K562 (cell line): Measurements from ENCODE around the gene KCNJ8. TPM values are rescaled to one million over a fixed set of nuclear protein-coding genes. Genes with fewer than 3 reads are reported as not detected.

ENCODE experiments used
- ATAC-seq: fragments of 200-7000 bp; cut with Tn5 transposase; 3 replicates; pipeline ENCODE4 v1.9.1; 2020; ENCODE audit warnings: moderate library complexity
- BruUV-seq: library from RNA; stranded (reverse); fragments of 400-500 nt; replicated peaks from 2 replicates; lab custom pipeline; 2021; lab: Mats Ljungman, UMichigan
- CTCF ChIA-PET: fragments of 300-600 bp; formaldehyde crosslinking; extraction: SDS; loops from one replicate; lab custom pipeline; 2021; ENCODE audit warnings: low intra/inter-chr PET ratio; lab: Yijun Ruan, JAX
- POLR2A ChIA-PET: fragments of 300-600, 350-650 bp; sonication (Branson Sonifier 250); formaldehyde crosslinking; extraction: SDS; loops from one replicate; lab custom pipeline; 2021; ENCODE audit warnings: antibody characterized with exemption, inconsistent platforms; lab: Yijun Ruan, JAX
- DNase-seq, 4 experiments: peaks; one replicate each; pipeline versions ENCODE4 v3.0.0 to v3.0.0-alpha.2; 2011 to 2018; ENCODE audit warnings: low spot score in 3 of 4, mixed read lengths in 3 of 4; ENCODE audit errors: extremely low read depth in 1 of 4
- FAIRE-seq: peaks from 2 replicates; lab custom pipeline; 2011; peaks lifted over from hg19 to GRCh38; lab: Jason Lieb, UNC
- H2AFZ ChIP-seq: 2 replicates; pipeline ENCODE4 v1.6.0; 2011; ENCODE audit warnings: low read depth, low read length, control low read depth, inconsistent platforms
- H3K27ac ChIP-seq: fragments of 200-600 bp; 3 replicates; pipeline ENCODE4 v1.8.0; 2011; ENCODE audit warnings: low read depth, mild to moderate bottlenecking, control low read depth, inconsistent platforms, low read length, moderate library complexity, mixed read lengths; ENCODE audit errors: extremely low read depth
- H3K27me3 ChIP-seq, 2 experiments: fragments of 300-600 bp in 1 of 2; 2 replicates in 1 of 2; 3 replicates in 1 of 2; pipeline versions ENCODE4 v1.6.0 to v1.8.0; 2011; ENCODE audit warnings: inconsistent platforms in 2 of 2, low read length in 2 of 2, mild to moderate bottlenecking in 1 of 2, mixed read lengths in 1 of 2, moderate library complexity in 1 of 2; ENCODE audit not compliant: control insufficient read depth in 2 of 2, insufficient read depth in 2 of 2
- H3K36me3 ChIP-seq: fragments of 300-600 bp; 3 replicates; pipeline ENCODE4 v1.8.0; 2011; ENCODE audit warnings: mild to moderate bottlenecking, low read length, inconsistent platforms; ENCODE audit not compliant: control insufficient read depth, insufficient read depth
- H3K4me1 ChIP-seq, 2 experiments: fragments of 200-600 bp in 1 of 2; replicated peaks in 1 of 2; 2 replicates in 1 of 2; 3 replicates in 1 of 2; pipeline versions ENCODE4 v1.5.1 to v1.8.0; 2011; ENCODE audit warnings: inconsistent platforms in 2 of 2, low read length in 2 of 2, mild to moderate bottlenecking in 1 of 2, mixed read lengths in 1 of 2, moderate library complexity in 1 of 2; ENCODE audit not compliant: control insufficient read depth in 2 of 2, insufficient read depth in 2 of 2
- H3K4me2 ChIP-seq: 2 replicates; pipeline ENCODE4 v1.6.1; 2011; ENCODE audit warnings: low read length, control low read depth, inconsistent platforms, mixed read lengths; ENCODE audit not compliant: insufficient read depth
- H3K4me3 ChIP-seq: fragments of 200-600 bp; sonication (generic), shearing (Covaris generic); 2 replicates; pipeline ENCODE4 v1.5.1; 2016; ENCODE audit warnings: control low read depth, inconsistent platforms
- H3K79me2 ChIP-seq: fragments of 200-600 bp; 3 replicates; pipeline ENCODE4 v1.8.0; 2011; ENCODE audit warnings: low read length, inconsistent platforms; ENCODE audit not compliant: control insufficient read depth, insufficient read depth
- H3K9ac ChIP-seq, 2 experiments: 2 replicates each; pipeline versions ENCODE4 v1.6.0 to v1.6.1; 2011; ENCODE audit warnings: low read depth in 2 of 2, low read length in 2 of 2, control low read depth in 1 of 2, inconsistent platforms in 1 of 2, mild to moderate bottlenecking in 1 of 2, mixed read lengths in 1 of 2; ENCODE audit not compliant: insufficient read depth in 1 of 2
- H3K9me1 ChIP-seq: one replicate; pipeline ENCODE4 v1.6.0; 2011; ENCODE audit warnings: inconsistent platforms, mild to moderate bottlenecking, low read length, moderate library complexity; ENCODE audit not compliant: control insufficient read depth, insufficient read depth
- H3K9me3 ChIP-seq: replicated peaks from 2 replicates; pipeline ENCODE4 v1.5.1; 2011; ENCODE audit warnings: low read depth, low read length, inconsistent platforms; ENCODE audit not compliant: control insufficient read depth, insufficient read depth
- H4K20me1 ChIP-seq: replicated peaks from 2 replicates; pipeline ENCODE4 v1.6.1; 2011; ENCODE audit warnings: low read length, inconsistent platforms, mixed read lengths; ENCODE audit not compliant: control insufficient read depth, insufficient read depth
- ETS2 ChIP-seq: IDR thresholded peaks from 2 replicates; pipeline ENCODE4 v1.6.1; 2016; ENCODE audit warnings: borderline replicate concordance, missing genetic modification characterization, mild to moderate bottlenecking, moderate library complexity, missing compliant biosample characterization; ENCODE audit not compliant: poor library complexity, severe bottlenecking
- IFI16 ChIP-seq: fragments of 250-450 bp; sonication (Bioruptor Pico); IDR thresholded peaks from 2 replicates; pipeline ENCODE4 v2.1.2; 2022; ENCODE audit warnings: mild to moderate bottlenecking, inconsistent platforms
- PTBP1 ChIP-seq: fragments of 200-400 bp; formaldehyde crosslinking; IDR thresholded peaks from 2 replicates; pipeline ENCODE4 v1.6.1; 2017; ENCODE audit warnings: low read depth, low read length
- RBM22 ChIP-seq: fragments of 200-400 bp; formaldehyde crosslinking; IDR thresholded peaks from 2 replicates; pipeline ENCODE4 v1.6.1; 2018; ENCODE audit warnings: low read length, low read depth; ENCODE audit not compliant: poor library complexity, severe bottlenecking
- TEAD1 ChIP-seq, 2 experiments: fragments of 450-650 bp in 1 of 2; sonication (generic) in 1 of 2; formaldehyde crosslinking; IDR thresholded peaks; 2 replicates each; pipeline versions ENCODE4 v1.4.0 to v1.8.0; 2020 to 2022; ENCODE audit warnings: mild to moderate bottlenecking in 2 of 2, missing genetic modification reagents in 1 of 2
- TFAM ChIP-seq: fragments of 250-450 bp; sonication (Bioruptor Pico); conservative IDR thresholded peaks from 2 replicates; pipeline ENCODE4 v1.5.0; 2021; ENCODE audit warnings: mild to moderate bottlenecking, moderate library complexity
- ZNF551 ChIP-seq: fragments of 250-450 bp; sonication (Bioruptor Pico); IDR thresholded peaks from 2 replicates; pipeline ENCODE4 v1.5.0; 2021; ENCODE audit warnings: mild to moderate bottlenecking, moderate library complexity
- ZNF780A ChIP-seq: fragments of 250-450 bp; sonication (Bioruptor Pico); IDR thresholded peaks from 2 replicates; pipeline ENCODE4 v1.5.0; 2021; ENCODE audit warnings: mild to moderate bottlenecking
- WGBS: fragments of 100-300 bp; shearing (Covaris generic); methylation state at CpG from one replicate; pipeline ENCODE4 v1.1.6; 2016; ENCODE audit warnings: low coverage, mixed read lengths; ENCODE audit not compliant: insufficient coverage; ENCODE audit errors: missing lambda C conversion rate; 5-methylcytosine and 5-hydroxymethylcytosine counted together
- in situ Hi-C: fragments of 300-500 bp; cut with MboI; formaldehyde crosslinking; loops from 4 replicates; pipeline ENCODE4 v1.15.0; 2018; ENCODE audit warnings: inconsistent platforms, mixed read lengths
- intact Hi-C: fragments of 100-400 bp; cut with micrococcal nuclease; formaldehyde crosslinking; loops from 2 replicates; pipeline ENCODE4 v1.14.2; 2022
- polyA plus RNA-seq, 8 experiments: library from polyadenylated mRNA; depleted of rRNA in 4 of 8; stranded (reverse) in 5 of 8; unstranded in 3 of 8; fragments of >200 nt; fragmentation: Nextera tagmentation in 2 of 8; fragmentation: Illumina TruSeq in 1 of 8; extraction: Ambion mirVana in 2 of 8; extraction: Trizol in 1 of 8; gene quantifications; 2 replicates each; pipeline versions ENCODE4 v1.2.1 to v1.2.3, GENCODE V29; 2011 to 2014; ENCODE audit warnings: inconsistent platforms in 1 of 8, missing spikeins in 1 of 8
- total RNA-seq, 7 experiments: library from RNA; depleted of rRNA in 6 of 7; stranded (reverse); fragments of >200 nt in 6 of 7; fragmentation: Illumina TruSeq in 2 of 7; extraction: Trizol in 2 of 7; gene quantifications; 2 replicates each; pipeline versions ENCODE4 v1.2.1 to v1.2.3, GENCODE V29; 2011 to 2021; ENCODE audit warnings: low replicate concordance in 1 of 7
- TF ChIP-seq, protein P1 (sequence below): fragments of 200-600 bp; sonication (generic); IDR thresholded peaks from one replicate; pipeline ENCODE4 v1.6.1; 2012; ENCODE audit warnings: mild to moderate bottlenecking, low read depth, low read length, inconsistent platforms

KCNJ8 gene
- total and polyA plus RNA-seq, 9 of the 15 experiments (the other 6 are each of a cell fraction or from before 2014, with no cell fraction given), result 0.28 to 3.6 (median 1.1) TPM

DNA sequence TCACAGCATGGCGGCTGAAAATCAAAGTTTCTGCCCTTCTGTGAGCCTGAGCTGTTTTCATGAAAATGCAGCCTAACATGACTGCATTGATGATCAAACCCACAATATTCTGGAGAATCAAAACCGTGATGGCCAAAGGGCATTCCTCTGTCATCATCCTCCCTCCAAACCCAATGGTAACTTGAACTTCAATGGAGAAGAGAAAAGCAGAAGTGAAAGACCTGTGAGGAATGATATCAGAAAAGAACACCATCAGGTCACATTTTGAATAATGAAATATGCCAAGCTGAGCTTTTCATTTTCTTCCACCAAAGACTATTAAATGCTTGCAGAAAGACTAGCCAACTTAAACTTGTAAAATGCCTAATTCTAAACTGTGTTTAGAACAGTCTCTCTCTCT lies 8.1 kb downstream of the KCNJ8 start:
- Histone ChIP-seq H2AFZ (no peak overlapping the region), H3K36me3 (no peaks in the 10 kb centered on the region), H3K27ac (no peak overlapping the region), H3K4me2 (no peak overlapping the region), H3K9me1 (no peaks in the 10 kb centered on the region), H3K4me3 (no peak overlapping the region), H3K4me1 (no peaks in the 10 kb centered on the region), H3K79me2 (no peaks in the 10 kb centered on the region), H3K27me3 (no peaks in the 10 kb centered on the region), H3K9me3 (no peaks in the 10 kb centered on the region), H4K20me1 (no peaks in the 10 kb centered on the region), H3K9ac (no peak overlapping the region)
- intact Hi-C loops (no loop called here), in situ Hi-C loops (no loop called here)
- ChIA-PET POLR2A (interaction anchor here (0.7 to 1.0 kb wide), 2 partner anchors 9 to 13 kb away, joined by 3 to 5 read pairs; partner anchors contain the start of gene KCNJ8), CTCF (no interaction called here)
- FAIRE-seq, result no peak
- BruUV-seq, result no TSS peak
- WGBS, result 24% methylated on average over 2 of the region's 2 CpGs
- no peak for DNase-seq
- no peak for TF ChIP-seq ZNF780A (CRISPR knock-in tag)
- TF ChIP-seq RBM22, result no peak
- no peak for TF ChIP-seq ETS2
- TF ChIP-seq PTBP1, result no peak
- TF ChIP-seq, protein P1, sequence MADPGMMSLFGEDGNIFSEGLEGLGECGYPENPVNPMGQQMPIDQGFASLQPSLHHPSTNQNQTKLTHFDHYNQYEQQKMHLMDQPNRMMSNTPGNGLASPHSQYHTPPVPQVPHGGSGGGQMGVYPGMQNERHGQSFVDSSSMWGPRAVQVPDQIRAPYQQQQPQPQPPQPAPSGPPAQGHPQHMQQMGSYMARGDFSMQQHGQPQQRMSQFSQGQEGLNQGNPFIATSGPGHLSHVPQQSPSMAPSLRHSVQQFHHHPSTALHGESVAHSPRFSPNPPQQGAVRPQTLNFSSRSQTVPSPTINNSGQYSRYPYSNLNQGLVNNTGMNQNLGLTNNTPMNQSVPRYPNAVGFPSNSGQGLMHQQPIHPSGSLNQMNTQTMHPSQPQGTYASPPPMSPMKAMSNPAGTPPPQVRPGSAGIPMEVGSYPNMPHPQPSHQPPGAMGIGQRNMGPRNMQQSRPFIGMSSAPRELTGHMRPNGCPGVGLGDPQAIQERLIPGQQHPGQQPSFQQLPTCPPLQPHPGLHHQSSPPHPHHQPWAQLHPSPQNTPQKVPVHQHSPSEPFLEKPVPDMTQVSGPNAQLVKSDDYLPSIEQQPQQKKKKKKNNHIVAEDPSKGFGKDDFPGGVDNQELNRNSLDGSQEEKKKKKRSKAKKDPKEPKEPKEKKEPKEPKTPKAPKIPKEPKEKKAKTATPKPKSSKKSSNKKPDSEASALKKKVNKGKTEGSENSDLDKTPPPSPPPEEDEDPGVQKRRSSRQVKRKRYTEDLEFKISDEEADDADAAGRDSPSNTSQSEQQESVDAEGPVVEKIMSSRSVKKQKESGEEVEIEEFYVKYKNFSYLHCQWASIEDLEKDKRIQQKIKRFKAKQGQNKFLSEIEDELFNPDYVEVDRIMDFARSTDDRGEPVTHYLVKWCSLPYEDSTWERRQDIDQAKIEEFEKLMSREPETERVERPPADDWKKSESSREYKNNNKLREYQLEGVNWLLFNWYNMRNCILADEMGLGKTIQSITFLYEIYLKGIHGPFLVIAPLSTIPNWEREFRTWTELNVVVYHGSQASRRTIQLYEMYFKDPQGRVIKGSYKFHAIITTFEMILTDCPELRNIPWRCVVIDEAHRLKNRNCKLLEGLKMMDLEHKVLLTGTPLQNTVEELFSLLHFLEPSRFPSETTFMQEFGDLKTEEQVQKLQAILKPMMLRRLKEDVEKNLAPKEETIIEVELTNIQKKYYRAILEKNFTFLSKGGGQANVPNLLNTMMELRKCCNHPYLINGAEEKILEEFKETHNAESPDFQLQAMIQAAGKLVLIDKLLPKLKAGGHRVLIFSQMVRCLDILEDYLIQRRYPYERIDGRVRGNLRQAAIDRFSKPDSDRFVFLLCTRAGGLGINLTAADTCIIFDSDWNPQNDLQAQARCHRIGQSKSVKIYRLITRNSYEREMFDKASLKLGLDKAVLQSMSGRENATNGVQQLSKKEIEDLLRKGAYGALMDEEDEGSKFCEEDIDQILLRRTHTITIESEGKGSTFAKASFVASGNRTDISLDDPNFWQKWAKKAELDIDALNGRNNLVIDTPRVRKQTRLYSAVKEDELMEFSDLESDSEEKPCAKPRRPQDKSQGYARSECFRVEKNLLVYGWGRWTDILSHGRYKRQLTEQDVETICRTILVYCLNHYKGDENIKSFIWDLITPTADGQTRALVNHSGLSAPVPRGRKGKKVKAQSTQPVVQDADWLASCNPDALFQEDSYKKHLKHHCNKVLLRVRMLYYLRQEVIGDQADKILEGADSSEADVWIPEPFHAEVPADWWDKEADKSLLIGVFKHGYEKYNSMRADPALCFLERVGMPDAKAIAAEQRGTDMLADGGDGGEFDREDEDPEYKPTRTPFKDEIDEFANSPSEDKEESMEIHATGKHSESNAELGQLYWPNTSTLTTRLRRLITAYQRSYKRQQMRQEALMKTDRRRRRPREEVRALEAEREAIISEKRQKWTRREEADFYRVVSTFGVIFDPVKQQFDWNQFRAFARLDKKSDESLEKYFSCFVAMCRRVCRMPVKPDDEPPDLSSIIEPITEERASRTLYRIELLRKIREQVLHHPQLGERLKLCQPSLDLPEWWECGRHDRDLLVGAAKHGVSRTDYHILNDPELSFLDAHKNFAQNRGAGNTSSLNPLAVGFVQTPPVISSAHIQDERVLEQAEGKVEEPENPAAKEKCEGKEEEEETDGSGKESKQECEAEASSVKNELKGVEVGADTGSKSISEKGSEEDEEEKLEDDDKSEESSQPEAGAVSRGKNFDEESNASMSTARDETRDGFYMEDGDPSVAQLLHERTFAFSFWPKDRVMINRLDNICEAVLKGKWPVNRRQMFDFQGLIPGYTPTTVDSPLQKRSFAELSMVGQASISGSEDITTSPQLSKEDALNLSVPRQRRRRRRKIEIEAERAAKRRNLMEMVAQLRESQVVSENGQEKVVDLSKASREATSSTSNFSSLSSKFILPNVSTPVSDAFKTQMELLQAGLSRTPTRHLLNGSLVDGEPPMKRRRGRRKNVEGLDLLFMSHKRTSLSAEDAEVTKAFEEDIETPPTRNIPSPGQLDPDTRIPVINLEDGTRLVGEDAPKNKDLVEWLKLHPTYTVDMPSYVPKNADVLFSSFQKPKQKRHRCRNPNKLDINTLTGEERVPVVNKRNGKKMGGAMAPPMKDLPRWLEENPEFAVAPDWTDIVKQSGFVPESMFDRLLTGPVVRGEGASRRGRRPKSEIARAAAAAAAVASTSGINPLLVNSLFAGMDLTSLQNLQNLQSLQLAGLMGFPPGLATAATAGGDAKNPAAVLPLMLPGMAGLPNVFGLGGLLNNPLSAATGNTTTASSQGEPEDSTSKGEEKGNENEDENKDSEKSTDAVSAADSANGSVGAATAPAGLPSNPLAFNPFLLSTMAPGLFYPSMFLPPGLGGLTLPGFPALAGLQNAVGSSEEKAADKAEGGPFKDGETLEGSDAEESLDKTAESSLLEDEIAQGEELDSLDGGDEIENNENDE, result no peak
- TF ChIP-seq IFI16 (CRISPR knock-in tag), result no peak
- no peak for TF ChIP-seq ZNF551 (CRISPR knock-in tag)
- TF ChIP-seq TFAM (CRISPR knock-in tag), result no peak
- TF ChIP-seq TEAD1 (CRISPR knock-in tag; IDR thresholded peaks at IDR 0.05), result no peak
- ATAC-seq, result no peak
